ENCODE measurements around the gene MRPL28. TPM values are rescaled to one million over a fixed set of nuclear protein-coding genes. Genes with fewer than 3 reads are reported as not detected.
"Not testable (repeated sequence)": the region's sequence is repeated elsewhere in the genome, so short reads cannot be mapped to it uniquely, and the experiment has no call there.

Gene MRPL28
- total and polyA plus RNA-seq, 2 donors (not counting 3 experiments of a cell fraction or from before 2014, with no cell fraction given), result 104 to 180 TPM

DNA sequence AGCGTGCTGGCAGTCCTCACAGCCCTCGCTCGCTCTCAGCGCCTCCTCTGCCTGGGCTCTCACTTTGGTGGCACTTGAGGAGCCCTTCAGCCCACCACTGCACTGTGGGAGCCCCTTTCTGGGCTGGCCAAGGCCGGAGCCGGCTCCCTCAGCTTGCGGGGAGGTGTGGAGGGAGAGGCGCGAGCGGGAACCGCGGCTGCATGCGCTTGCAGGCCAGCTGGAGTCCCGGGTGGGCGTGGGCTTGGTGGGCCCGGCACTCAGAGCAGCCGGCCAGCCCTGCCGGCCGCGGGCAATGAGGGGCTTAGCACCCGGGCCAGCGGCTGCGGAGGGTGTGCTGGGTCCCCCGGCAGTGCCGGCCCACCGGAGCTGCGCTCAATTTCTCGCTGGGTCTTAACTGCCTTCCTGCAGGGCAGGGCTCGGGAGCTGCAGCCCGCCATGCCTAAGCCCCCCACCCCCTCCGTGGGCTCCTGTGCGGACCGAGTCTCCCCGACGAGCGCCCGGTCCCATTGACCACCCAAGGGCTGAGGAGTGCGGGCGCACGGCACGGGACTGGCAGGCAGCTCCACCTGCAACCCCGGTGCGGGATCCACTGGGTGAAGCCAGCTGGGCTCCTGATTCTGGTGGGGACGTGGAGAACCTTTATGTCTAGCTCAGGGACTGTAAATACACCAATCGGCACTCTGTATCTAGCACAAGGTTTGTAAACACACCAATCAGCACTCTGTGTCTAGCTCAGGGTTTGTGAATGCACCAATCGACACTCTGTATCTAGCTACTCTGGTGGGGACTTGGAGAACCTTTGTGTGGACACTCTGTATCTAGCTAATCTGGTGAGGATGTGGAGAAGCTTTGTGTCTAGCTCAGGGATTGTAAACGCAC, 29.0 kb downstream of the MRPL28 start:
- BruUV-seq (replicated peaks); H3K9me3 ChIP-seq (replicated peaks; ENCODE audit: control insufficient read depth, insufficient read depth, low read length); H3K4me1 ChIP-seq (ENCODE audit: control insufficient read depth, extremely low read depth, insufficient read depth, low read length); dilution Hi-C loops (cut with MboI; ENCODE audit: extremely low pct_ligation_motif_present, low sequenced_read_pairs); H3K4me2 ChIP-seq (ENCODE audit: insufficient read depth, low read length); H4K20me1 ChIP-seq (replicated peaks; ENCODE audit: control insufficient read depth, extremely low read depth, insufficient read depth, low read length); intact Hi-C loops (cut with micrococcal nuclease); DNase-seq (ENCODE audit: low read depth, low spot score); POLR2A ChIA-PET; H3K9ac ChIP-seq (replicated peaks; ENCODE audit: extremely low read depth, insufficient read depth, low read length); H2AFZ ChIP-seq (ENCODE audit: low read depth, low read length); H3K27me3 ChIP-seq (ENCODE audit: control insufficient read depth in 2 of 2, insufficient read depth in 2 of 2, low read length in 2 of 2); FAIRE-seq; H3K4me3 ChIP-seq (replicated peaks in 1 of 3; ENCODE audit: insufficient read depth in 1 of 3, low read depth in 1 of 3, low read length in 3 of 3); H3K27ac ChIP-seq (ENCODE audit: insufficient read depth, low read depth, low read length); H3K9me1 ChIP-seq (replicated peaks; ENCODE audit: control insufficient read depth, extremely low read depth, insufficient read depth, low read length): not testable (repeated sequence)
- Histone ChIP-seq H3K36me3 (ENCODE audit: control insufficient read depth in 2 of 2, extremely low read depth in 1 of 2, insufficient read depth in 2 of 2, low read length in 2 of 2) (peaks cover 0 to 11% of the 10 kb centered on the region in 2 experiments), H3K79me2 (ENCODE audit: control insufficient read depth, insufficient read depth, low read length) (peaks cover 80% of the 10 kb centered on the region)
- CTCF ChIA-PET, result interaction anchor here (0.7 kb wide), 1 partner anchor 275 kb away, joined by 3 read pairs; no protein-coding TSS in a partner anchor

DNA sequence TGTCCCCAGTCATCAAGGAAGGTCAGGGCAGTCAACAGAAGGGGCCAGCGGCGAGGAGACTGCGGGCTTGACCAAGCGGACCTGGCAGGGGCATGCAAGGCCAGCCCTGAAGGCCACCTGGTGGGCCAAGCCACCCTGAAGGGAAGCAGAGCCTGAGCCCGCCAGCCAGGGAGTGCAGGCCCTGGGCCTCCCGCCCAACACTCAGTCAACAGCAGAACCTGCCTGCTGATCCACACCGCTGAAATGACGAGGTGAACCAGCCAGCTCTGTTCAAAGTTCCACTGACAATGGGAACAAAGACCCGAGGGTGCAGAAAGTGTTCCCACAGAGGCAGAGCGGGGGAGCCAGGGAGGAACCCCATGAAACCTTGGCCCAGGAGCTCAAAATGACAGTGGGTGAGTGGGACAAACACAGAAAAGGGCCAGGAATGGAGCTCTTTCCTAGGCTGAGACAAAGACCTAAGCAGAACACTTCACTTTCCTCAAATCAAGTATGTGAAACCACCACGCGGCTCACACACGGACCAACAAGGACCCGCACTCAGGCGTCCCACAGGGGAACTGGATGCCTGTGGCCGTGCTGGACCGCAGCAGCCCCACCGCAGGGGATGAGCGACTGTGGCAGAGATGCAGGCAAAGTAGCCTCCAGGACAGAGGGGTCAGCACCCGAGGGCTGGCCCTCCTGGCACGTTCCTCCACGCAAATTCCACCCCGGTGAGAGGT, 29.8 kb downstream of the MRPL28 start:
- dilution Hi-C loops (cut with MboI; ENCODE audit: extremely low pct_ligation_motif_present, low sequenced_read_pairs) (no loop called here), intact Hi-C loops (cut with micrococcal nuclease) (no loop called here)
- Histone ChIP-seq H3K4me2 (ENCODE audit: insufficient read depth, low read length) (no peak overlapping the region), H3K9me3 (replicated peaks; ENCODE audit: control insufficient read depth, insufficient read depth, low read length) (no peaks in the 10 kb centered on the region), H3K4me1 (ENCODE audit: control insufficient read depth, extremely low read depth, insufficient read depth, low read length) (no peaks in the 10 kb centered on the region), H3K27me3 (ENCODE audit: control insufficient read depth in 2 of 2, insufficient read depth in 2 of 2, low read length in 2 of 2) (no peaks in the 10 kb centered on the region), H3K9me1 (replicated peaks; ENCODE audit: control insufficient read depth, extremely low read depth, insufficient read depth, low read length) (no peaks in the 10 kb centered on the region), H4K20me1 (replicated peaks; ENCODE audit: control insufficient read depth, extremely low read depth, insufficient read depth, low read length) (no peaks in the 10 kb centered on the region), H3K79me2 (ENCODE audit: control insufficient read depth, insufficient read depth, low read length) (peaks cover 78% of the 10 kb centered on the region), H3K36me3 (ENCODE audit: control insufficient read depth in 2 of 2, extremely low read depth in 1 of 2, insufficient read depth in 2 of 2, low read length in 2 of 2) (peaks cover 0 to 6% of the 10 kb centered on the region in 2 experiments), H3K4me3 (replicated peaks in 1 of 3; ENCODE audit: insufficient read depth in 1 of 3, low read depth in 1 of 3, low read length in 3 of 3) (no peak overlapping the region), H3K9ac (replicated peaks; ENCODE audit: extremely low read depth, insufficient read depth, low read length) (no peak overlapping the region), H2AFZ (ENCODE audit: low read depth, low read length) (no peak overlapping the region), H3K27ac (ENCODE audit: insufficient read depth, low read depth, low read length) (no peak overlapping the region)
- BruUV-seq (replicated peaks), result no TSS peak
- CTCF ChIA-PET, result no interaction called here
- no peak for DNase-seq (ENCODE audit: low read depth, low spot score)
- POLR2A ChIA-PET, result interaction anchor here (0.5 kb wide), 1 partner anchor 15 kb away, joined by 3 read pairs; no protein-coding TSS in a partner anchor
- no peak for FAIRE-seq
- TF ChIP-seq POLR2AphosphoS5 (IDR thresholded peaks at IDR 0.05; ENCODE audit: insufficient read depth, low read depth, low read length), result no peak
- no peak for TF ChIP-seq FOS (IDR thresholded peaks at IDR 0.05; ENCODE audit: borderline replicate concordance, insufficient read depth, low read length)
- no peak for TF ChIP-seq EZH2 (IDR thresholded peaks at IDR 0.05; ENCODE audit: borderline replicate concordance, low read depth, low read length, severe bottlenecking)
- TF ChIP-seq MYC (IDR thresholded peaks at IDR 0.05; ENCODE audit: low read depth, low read length), result no peak
- TF ChIP-seq GATA2 (IDR thresholded peaks at IDR 0.05; ENCODE audit: insufficient read depth, insufficient read length, low read depth, low read length), result no peak
- TF ChIP-seq, protein P1, sequence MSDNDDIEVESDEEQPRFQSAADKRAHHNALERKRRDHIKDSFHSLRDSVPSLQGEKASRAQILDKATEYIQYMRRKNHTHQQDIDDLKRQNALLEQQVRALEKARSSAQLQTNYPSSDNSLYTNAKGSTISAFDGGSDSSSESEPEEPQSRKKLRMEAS (IDR thresholded peaks at IDR 0.05; ENCODE audit: insufficient read depth, insufficient read length), result no peak
- TF ChIP-seq POLR2A (IDR thresholded peaks at IDR 0.05; ENCODE audit: low read depth, low read length), result no peak
- TF ChIP-seq, protein P2, sequence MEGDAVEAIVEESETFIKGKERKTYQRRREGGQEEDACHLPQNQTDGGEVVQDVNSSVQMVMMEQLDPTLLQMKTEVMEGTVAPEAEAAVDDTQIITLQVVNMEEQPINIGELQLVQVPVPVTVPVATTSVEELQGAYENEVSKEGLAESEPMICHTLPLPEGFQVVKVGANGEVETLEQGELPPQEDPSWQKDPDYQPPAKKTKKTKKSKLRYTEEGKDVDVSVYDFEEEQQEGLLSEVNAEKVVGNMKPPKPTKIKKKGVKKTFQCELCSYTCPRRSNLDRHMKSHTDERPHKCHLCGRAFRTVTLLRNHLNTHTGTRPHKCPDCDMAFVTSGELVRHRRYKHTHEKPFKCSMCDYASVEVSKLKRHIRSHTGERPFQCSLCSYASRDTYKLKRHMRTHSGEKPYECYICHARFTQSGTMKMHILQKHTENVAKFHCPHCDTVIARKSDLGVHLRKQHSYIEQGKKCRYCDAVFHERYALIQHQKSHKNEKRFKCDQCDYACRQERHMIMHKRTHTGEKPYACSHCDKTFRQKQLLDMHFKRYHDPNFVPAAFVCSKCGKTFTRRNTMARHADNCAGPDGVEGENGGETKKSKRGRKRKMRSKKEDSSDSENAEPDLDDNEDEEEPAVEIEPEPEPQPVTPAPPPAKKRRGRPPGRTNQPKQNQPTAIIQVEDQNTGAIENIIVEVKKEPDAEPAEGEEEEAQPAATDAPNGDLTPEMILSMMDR (IDR thresholded peaks at IDR 0.05; ENCODE audit: extremely low read depth in 1 of 2, insufficient read depth in 1 of 2, low read depth in 1 of 2, low read length in 2 of 2), result no peak
- no peak for TF ChIP-seq JUN (IDR thresholded peaks at IDR 0.05; ENCODE audit: borderline replicate concordance, insufficient read depth, insufficient read length, low read depth)

Measured in endothelial cell of umbilical vein (primary cell).